Effector memory CD8-positive, alpha-beta T cell (primary cell): ENCODE data around the gene CACNG7.
"Not testable (repeated sequence)": the region's sequence is repeated elsewhere in the genome, so short reads cannot be mapped to it uniquely, and the experiment has no call there.

ENCODE experiments used
- ATAC-seq: fragments of 150-1000 bp; cut with Tn5 transposase; replicated peaks from 2 replicates; pipeline ENCODE4 v1.10.0; 2021; ENCODE audit warnings: mild to moderate bottlenecking, moderate library complexity
- DNase-seq, 3 experiments: peaks; one replicate each; pipeline ENCODE4 v3.0.0; 2021
- H3K27ac Mint-ChIP-seq, 2 donors: one replicate each; pipeline ENCODE4 v1.8.0; 2022; ENCODE audit warnings: mild to moderate bottlenecking in 2 of 2, mixed read lengths in 2 of 2, moderate library complexity in 2 of 2
- H3K27me3 Mint-ChIP-seq, 2 donors: one replicate each; pipeline ENCODE4 v1.8.0; 2022; ENCODE audit warnings: mixed read lengths in 2 of 2
- H3K36me3 Mint-ChIP-seq: one replicate; pipeline ENCODE4 v1.8.0; 2022; ENCODE audit warnings: mild to moderate bottlenecking, moderate library complexity, mixed read lengths; ENCODE audit not compliant: insufficient read depth
- H3K4me1 Mint-ChIP-seq, 2 donors: one replicate each; pipeline ENCODE4 v1.8.0; 2022; ENCODE audit warnings: low read depth in 2 of 2, mixed read lengths in 2 of 2
- H3K4me3 Mint-ChIP-seq, 2 donors: one replicate each; pipeline ENCODE4 v1.8.0; 2022; ENCODE audit warnings: mild to moderate bottlenecking in 2 of 2, mixed read lengths in 2 of 2, moderate library complexity in 2 of 2
- H3K9me3 Mint-ChIP-seq, 2 donors: one replicate each; pipeline ENCODE4 v1.8.0; 2022; ENCODE audit warnings: mixed read lengths in 2 of 2
- total RNA-seq, 9 experiments: gene quantifications; one replicate each; lab custom pipeline; 2026; lab: John Stamatoyannopoulos, UW

CACNG7 gene
- 0 to 0.06 (median 0) reads per million in 9 experiments for total RNA-seq

GRCh38 chr19:53908935-53909415, at the start of gene CACNG7:
Gene CACNG7 (plus strand): TSS chr19:53909278. CDS start chr19:53912832, 3,554 bp downstream.
- no peak within 1 kb of the TSS for H3K27ac Mint-ChIP-seq
- ATAC-seq: no peak
- peaks cover 3% of the 10 kb centered on the region for H3K36me3 Mint-ChIP-seq
- no peak for DNase-seq
- H3K9me3 Mint-ChIP-seq: no peaks in the 10 kb centered on the region
- H3K27me3 Mint-ChIP-seq: peaks cover 80 to 84% of the 10 kb centered on the region in 2 donors
- peaks cover 37 to 39% of the 10 kb centered on the region in 2 donors for H3K4me1 Mint-ChIP-seq
- H3K4me3 Mint-ChIP-seq: peak within 1 kb of the TSS; percentile 58

- peaks cover 43% of the 10 kb centered on the region for H3K36me3 Mint-ChIP-seq
- H3K27ac Mint-ChIP-seq: no peak overlapping the region
- no peak for ATAC-seq
- no peaks in the 10 kb centered on the region for H3K9me3 Mint-ChIP-seq
- peaks cover 20 to 25% of the 10 kb centered on the region in 2 donors for H3K4me1 Mint-ChIP-seq
- H3K4me3 Mint-ChIP-seq: no peak overlapping the region
- DNase-seq: no peak
- no peaks in the 10 kb centered on the region for H3K27me3 Mint-ChIP-seq
Observed at GRCh38 chr19:53864308-53864836, 44.7 kb upstream of the CACNG7 start.

- H3K4me3 Mint-ChIP-seq: peak overlapping the region; percentile 96 to 99
- H3K27ac Mint-ChIP-seq: peak overlapping the region; percentile 100
- H3K9me3 Mint-ChIP-seq: no peaks in the 10 kb centered on the region
- DNase-seq: no peak
- no peak for ATAC-seq
- H3K36me3 Mint-ChIP-seq: peaks cover 55% of the 10 kb centered on the region
- peaks cover 22 to 30% of the 10 kb centered on the region in 2 donors for H3K4me1 Mint-ChIP-seq
- H3K27me3 Mint-ChIP-seq: no peaks in the 10 kb centered on the region
Observed at GRCh38 chr19:53865523-53865917, 43.6 kb upstream of the CACNG7 start.

GRCh38 chr19:53865918-53866864, 42.9 kb upstream of the CACNG7 start:
- Mint-ChIP-seq H3K4me3 (peak overlapping the region; percentile 96 to 99), H3K9me3 (no peaks in the 10 kb centered on the region), H3K36me3 (peaks cover 61% of the 10 kb centered on the region), H3K27me3 (no peaks in the 10 kb centered on the region), H3K27ac (peak overlapping the region; percentile 100), H3K4me1 (peaks cover 27 to 35% of the 10 kb centered on the region in 2 donors)
- ATAC-seq: peak; percentile 26
- peak; percentile 72 to 77 (median 72) for DNase-seq

GRCh38 chr19:53866865-53867224, 42.2 kb upstream of the CACNG7 start:
- Mint-ChIP-seq H3K36me3 (peaks cover 68% of the 10 kb centered on the region), H3K4me1 (peaks cover 32 to 40% of the 10 kb centered on the region in 2 donors), H3K9me3 (no peaks in the 10 kb centered on the region), H3K27me3 (no peaks in the 10 kb centered on the region), H3K27ac (peak overlapping the region; percentile 100), H3K4me3 (peak overlapping the region; percentile 96 to 99)
- ATAC-seq (no peak), DNase-seq (no peak)

GRCh38 chr19:53867225-53868090, 41.6 kb upstream of the CACNG7 start, which contains the start of gene MYADM:
Gene MYADM (plus strand): TSS chr19:53867883. CDS start chr19:53873530, 5,647 bp downstream.
- no peaks in the 10 kb centered on the region for H3K9me3 Mint-ChIP-seq
- H3K4me1 Mint-ChIP-seq: peaks cover 32 to 40% of the 10 kb centered on the region in 2 donors
- no peaks in the 10 kb centered on the region for H3K27me3 Mint-ChIP-seq
- ATAC-seq: peak; percentile 65
- peaks cover 74% of the 10 kb centered on the region for H3K36me3 Mint-ChIP-seq
- peak within 1 kb of the TSS; percentile 96 to 99 for H3K4me3 Mint-ChIP-seq
- H3K27ac Mint-ChIP-seq: peak within 1 kb of the TSS; percentile 100
- peak; percentile 100 for DNase-seq

- peaks cover 40 to 45% of the 10 kb centered on the region in 2 donors for H3K4me1 Mint-ChIP-seq
Observed at GRCh38 chr19:53868091-53868891, 40.8 kb upstream of the CACNG7 start.

GRCh38 chr19:53868892-53869804, 39.9 kb upstream of the CACNG7 start:
- H3K4me1 Mint-ChIP-seq: peaks cover 45 to 53% of the 10 kb centered on the region in 2 donors
- peak overlapping the region; percentile 96 to 99 for H3K4me3 Mint-ChIP-seq
- ATAC-seq (peak; percentile 55), DNase-seq (peak; percentile 90 to 95 (median 93))
- peaks cover 91% of the 10 kb centered on the region for H3K36me3 Mint-ChIP-seq
- H3K9me3 Mint-ChIP-seq: no peaks in the 10 kb centered on the region
- peak overlapping the region; percentile 100 for H3K27ac Mint-ChIP-seq
- H3K27me3 Mint-ChIP-seq: no peaks in the 10 kb centered on the region

More at GRCh38 chr19:53868091-53868891, 40.8 kb upstream of the CACNG7 start:
- H3K36me3 Mint-ChIP-seq: peaks cover 82% of the 10 kb centered on the region
- H3K27me3 Mint-ChIP-seq: no peaks in the 10 kb centered on the region
- DNase-seq: peak; percentile 57 to 62 (median 59)
- ATAC-seq: no peak
- H3K9me3 Mint-ChIP-seq: no peaks in the 10 kb centered on the region
- peak overlapping the region; percentile 100 for H3K27ac Mint-ChIP-seq
- H3K4me3 Mint-ChIP-seq: peak overlapping the region; percentile 96 to 99

GRCh38 chr19:53869805-53870484, 39.1 kb upstream of the CACNG7 start:
- not testable (repeated sequence) for ATAC-seq, DNase-seq, H3K9me3 Mint-ChIP-seq, H3K27me3 Mint-ChIP-seq
- Mint-ChIP-seq H3K4me1 (peaks cover 53 to 61% of the 10 kb centered on the region in 2 donors), H3K4me3 (peak overlapping the region; percentile 96 to 99), H3K27ac (peak overlapping the region; percentile 100), H3K36me3 (peaks cover 99% of the 10 kb centered on the region)

- Mint-ChIP-seq H3K4me1 (peaks cover 57 to 64% of the 10 kb centered on the region in 2 donors), H3K9me3 (peaks cover 0 to 2% of the 10 kb centered on the region in 2 donors), H3K27ac (peak overlapping the region; percentile 93 to 100), H3K27me3 (no peaks in the 10 kb centered on the region), H3K36me3 (peaks cover 100% of the 10 kb centered on the region), H3K4me3 (peak overlapping the region; percentile 48 to 68)
- peak in 2 of 3 experiments; percentile 11 to 28 for DNase-seq
- ATAC-seq: no peak
Observed at GRCh38 chr19:53870485-53870844, 38.6 kb upstream of the CACNG7 start.

- no peak for ATAC-seq
- peak overlapping the region; percentile 93 to 100 for H3K27ac Mint-ChIP-seq
- H3K27me3 Mint-ChIP-seq: no peaks in the 10 kb centered on the region
- peak overlapping the region; percentile 48 to 68 for H3K4me3 Mint-ChIP-seq
- peaks cover 100% of the 10 kb centered on the region for H3K36me3 Mint-ChIP-seq
- H3K4me1 Mint-ChIP-seq: peaks cover 51 to 59% of the 10 kb centered on the region in 2 donors
- peaks cover 0 to 2% of the 10 kb centered on the region in 2 donors for H3K9me3 Mint-ChIP-seq
- peak in 2 of 3 experiments; percentile 10 to 28 for DNase-seq
Observed at GRCh38 chr19:53871454-53871853, 37.6 kb upstream of the CACNG7 start.
